DMS53 (cell line): ENCODE results near the gene ELMOD1.

ENCODE experiments used
- DNase-seq: peaks from one replicate; lab custom pipeline; 2025; lab: John Stamatoyannopoulos, UW

The ELMOD1 gene

DNA sequence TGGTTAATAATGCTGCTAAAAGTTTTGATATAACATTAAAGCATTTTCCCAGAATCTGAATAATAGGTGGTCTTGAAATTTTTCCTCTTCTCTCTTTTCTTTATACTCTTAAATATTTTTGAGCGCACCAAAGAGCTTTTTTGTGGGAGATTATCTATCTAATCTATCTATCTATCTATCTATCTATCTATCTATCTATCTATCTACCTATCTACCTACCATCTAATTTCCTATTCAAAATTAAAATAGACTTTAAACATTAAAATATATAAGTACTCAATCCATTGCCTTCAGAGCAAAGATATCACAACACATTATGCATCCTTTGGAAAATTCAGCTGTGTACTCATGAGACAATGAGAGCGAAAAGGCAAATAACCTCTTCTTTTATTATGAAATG is 55.8 kb downstream of the ELMOD1 start:
- DNase-seq, result no peak

DNA sequence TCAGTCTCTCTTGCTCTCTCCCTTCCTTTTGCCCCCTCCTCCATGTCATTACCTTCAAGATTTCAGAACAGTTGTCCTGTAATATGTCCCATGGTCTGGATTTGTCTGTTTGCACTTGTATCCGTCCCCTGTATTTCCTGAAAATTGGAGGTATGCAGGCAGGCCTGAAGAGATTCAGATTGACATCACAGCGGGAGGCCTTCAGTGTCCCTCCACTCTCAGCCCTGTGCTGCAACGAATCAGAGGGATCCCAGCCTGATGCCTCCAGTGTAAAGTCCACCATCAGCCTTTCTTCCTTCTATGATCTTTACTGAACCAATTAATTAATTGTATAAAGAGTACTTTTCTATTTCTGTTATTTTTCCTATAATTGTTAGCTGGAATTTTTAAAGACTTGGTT is 57.3 kb downstream of the ELMOD1 start:
- no peak for DNase-seq

GRCh38 chr11:107651672-107652071 is 60.7 kb downstream of the ELMOD1 start:
- DNase-seq, result no peak

DNA sequence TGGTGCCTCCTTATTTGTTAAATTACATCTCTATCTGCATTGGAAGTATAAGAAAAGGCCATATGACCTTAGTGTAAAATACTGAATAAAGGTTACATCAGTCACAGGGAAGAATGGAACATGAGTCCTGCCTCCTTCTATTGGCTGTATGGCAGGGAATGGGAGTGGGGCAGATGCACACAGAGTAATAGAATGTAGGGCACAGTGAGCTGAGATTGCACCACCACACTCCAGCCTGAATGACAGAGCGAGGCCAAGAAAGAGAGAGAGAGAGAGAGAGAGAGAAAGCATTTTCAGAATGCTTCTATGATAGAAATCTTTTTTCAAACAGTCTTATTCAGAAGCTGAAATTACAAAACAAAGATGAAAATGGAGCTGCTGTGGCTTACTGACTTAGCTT is 62.1 kb downstream of the ELMOD1 start:
- no peak for DNase-seq

GRCh38 chr11:107655602-107656001 is 64.7 kb downstream of the ELMOD1 start:
- DNase-seq, result no peak

DNA sequence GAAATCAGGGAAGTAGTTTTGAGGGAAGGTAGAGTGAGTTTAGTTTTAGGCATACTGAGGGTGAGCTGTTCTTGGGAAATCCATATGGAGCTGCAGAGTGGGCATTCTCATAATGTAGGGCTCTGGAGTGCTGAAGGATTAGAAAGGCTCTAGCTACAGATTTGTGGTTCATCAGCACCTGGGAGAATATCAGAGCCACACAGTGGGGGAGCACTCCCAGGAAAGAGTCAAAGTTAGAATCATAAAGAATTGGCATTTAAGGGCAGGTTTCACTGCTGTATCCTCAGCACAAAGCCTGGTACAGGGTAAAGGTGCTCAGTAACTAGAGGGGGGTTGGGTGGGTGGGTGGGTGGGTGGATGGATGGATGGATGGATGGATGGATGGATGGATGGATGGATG is 68.4 kb downstream of the ELMOD1 start:
- DNase-seq, result no peak

- DNase-seq, result no peak
Observed at GRCh38 chr11:107660066-107660465, 69.1 kb downstream of the ELMOD1 start.

GRCh38 chr11:107661656-107662055 is 70.7 kb downstream of the ELMOD1 start:
- DNase-seq, result no peak

DNA sequence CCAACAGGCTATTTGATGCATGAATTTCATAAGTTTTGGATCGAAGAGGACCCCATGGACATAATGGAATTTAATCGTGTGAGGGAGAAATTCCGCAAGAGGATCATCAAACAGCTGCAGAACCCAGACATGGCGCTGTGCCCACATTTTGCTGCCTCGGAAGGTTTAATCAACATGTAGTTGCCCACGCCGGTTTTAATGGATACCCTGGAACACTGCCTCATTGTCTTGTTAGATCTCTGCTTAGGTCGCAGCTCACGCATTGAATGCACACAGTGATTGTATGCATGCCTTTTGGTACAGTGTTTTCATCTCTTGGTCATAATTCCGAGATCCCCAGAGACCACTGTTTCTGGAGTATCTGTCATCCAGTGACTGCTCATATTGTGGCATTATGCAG is 74.1 kb downstream of the ELMOD1 start:
- DNase-seq, result no peak

- no peak for DNase-seq
Observed at GRCh38 chr11:107666911-107667613, 76.1 kb downstream of the ELMOD1 start.

DNA sequence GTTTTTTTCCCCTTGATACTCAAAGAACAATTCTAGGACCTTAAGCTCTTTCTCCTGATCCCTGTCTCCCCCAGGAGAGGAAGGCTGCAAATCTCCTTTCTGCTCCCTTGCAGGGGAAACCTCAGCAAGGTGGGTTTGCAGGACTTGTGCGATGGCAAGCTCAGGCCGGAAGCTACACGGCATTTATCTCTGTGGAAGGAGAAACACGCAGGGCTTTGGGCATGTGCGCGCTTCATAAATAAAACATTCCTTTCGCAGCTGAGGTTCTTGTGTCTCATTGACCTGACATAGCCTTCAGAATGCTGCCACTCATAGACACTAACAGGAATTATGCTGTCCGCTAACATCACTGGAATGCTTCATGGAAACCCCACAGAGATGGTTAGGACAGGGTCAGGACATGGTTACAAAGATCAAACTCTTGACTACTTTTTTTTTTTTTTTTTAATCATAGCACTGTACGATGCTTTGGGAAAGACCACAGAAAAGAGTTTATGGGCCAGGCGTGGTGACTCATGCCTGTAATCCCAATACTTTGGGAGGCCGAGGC is 78.3 kb downstream of the ELMOD1 start:
- no peak for DNase-seq

- no peak for DNase-seq
Observed at GRCh38 chr11:107669893-107670601, 79.1 kb downstream of the ELMOD1 start.

DNA sequence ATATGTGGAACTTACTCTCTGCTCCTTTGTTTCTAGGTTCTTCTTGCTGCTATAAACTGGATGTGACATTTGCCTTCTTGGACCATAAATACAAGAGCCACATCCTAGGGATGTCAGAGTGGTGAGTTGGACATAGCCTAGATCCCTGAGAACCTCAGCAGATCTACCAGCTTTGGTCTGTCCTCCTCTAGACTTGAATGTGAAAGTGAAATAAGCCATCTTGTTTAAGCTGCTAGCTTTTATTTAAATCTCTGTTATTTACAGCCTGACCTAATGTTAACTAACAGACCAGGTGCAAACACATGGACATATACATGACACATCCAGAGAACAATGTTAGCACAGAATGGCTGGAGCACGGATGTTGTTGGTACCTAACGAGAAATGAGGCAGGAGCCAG is 85.0 kb downstream of the ELMOD1 start:
- no peak for DNase-seq

DNA sequence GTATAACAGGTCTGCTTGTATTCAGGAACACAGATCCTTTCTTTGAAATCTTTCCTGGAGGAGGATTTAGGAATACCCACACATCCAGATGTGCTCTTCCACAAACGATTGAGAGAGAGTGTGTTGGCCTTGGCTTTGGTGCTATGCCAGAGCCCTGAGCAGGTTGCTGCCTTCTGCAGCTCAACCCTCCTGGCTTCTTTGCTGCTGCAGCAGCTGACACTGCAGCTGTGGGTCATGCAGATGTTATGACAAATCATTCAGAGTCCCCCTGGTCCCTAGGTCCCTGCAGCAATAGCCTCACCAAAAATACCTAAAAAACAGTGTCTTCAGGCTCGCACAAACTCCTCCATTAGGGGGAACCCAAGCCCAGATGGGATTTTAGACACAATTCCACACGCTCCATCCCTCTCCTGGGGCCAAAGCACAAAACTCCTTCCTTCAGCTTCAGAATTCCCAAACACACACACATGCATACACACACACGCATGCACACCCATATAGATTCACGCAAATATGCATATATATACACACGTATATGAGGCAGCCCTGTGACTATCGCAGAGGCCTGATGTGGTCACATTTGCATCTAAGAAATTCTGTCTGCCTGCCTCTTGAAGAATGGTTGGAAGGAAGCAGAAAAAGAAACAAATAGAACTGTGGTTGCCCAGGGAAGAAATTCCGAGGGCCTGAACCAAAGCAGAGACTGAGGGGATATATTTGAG is 85.5 kb downstream of the ELMOD1 start:
- no peak for DNase-seq

GRCh38 chr11:107677924-107678631 is 87.1 kb downstream of the ELMOD1 start:
- no peak for DNase-seq

DNA sequence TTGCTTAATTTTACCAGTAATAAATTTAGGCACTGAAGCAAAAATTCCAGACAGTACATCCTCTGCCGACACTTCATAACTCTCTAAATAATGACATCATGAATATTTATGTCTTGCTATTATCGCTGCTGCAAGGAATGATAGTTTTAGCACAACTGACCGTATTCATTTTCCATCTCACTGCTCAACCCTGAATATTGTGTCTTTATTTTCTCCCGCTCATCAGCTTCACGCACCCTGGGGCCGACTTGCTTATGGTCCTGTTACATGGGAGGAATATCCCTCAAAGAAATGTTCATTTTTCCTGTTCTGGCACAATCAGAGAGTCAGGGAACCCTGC is 87.7 kb downstream of the ELMOD1 start:
- no peak for DNase-seq

DNA sequence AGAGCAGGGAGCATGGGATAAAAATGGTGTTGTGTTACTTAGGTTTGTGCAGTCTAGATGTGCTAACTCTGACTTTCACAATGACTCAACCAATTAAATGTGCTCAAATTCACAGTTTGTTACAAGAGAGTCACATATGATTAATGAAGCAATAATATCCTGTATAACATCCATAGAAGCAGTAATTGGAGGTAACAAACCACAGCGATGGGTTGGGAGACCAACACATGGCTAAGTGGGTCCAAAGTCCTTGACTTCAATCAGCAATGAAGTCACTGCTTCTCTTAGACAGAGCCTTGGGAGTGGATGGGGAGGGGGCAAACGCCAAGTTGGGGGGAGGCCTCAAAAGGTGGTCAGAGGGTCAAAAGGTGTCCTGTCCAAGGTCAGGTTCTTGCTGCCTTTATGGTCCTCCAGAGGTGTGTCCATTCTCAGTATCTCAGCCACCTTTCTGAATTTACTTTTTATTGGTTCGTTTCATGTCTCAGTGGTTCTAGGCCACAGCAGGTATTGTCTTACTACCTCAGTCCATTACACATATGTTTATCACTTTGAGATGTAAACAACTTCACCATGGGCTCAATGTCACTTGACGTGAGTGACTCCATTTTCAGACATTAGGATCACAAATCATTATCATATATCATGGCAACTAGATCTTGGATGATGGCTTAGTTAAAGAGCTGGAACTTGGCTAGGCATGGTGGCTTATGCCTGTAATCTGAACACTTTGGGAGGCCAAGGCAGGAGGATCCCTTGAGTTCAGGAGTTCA is 88.5 kb downstream of the ELMOD1 start:
- peak; percentile 17 for DNase-seq

- no peak for DNase-seq
Observed at GRCh38 chr11:107682171-107682570, 91.2 kb downstream of the ELMOD1 start.

GRCh38 chr11:107682572-107682971 is 91.6 kb downstream of the ELMOD1 start:
- no peak for DNase-seq

- DNase-seq, result no peak
Observed at GRCh38 chr11:107683061-107683460, 92.1 kb downstream of the ELMOD1 start.

- DNase-seq, result peak; percentile 58
Observed at GRCh38 chr11:107683807-107684206, 92.9 kb downstream of the ELMOD1 start.
